Mucosa of stomach (tissue), 1 donor: ENCODE measurements around the gene AHDC1.

ENCODE experiments used
- H3K27me3 ChIP-seq: one replicate; pipeline ENCODE4 v1.7.0; 2013; ENCODE audit warnings: mild to moderate bottlenecking, low read length; ENCODE audit not compliant: control insufficient read depth, insufficient read depth
- H3K36me3 ChIP-seq: one replicate; pipeline ENCODE4 v1.7.0; 2013; ENCODE audit warnings: low read length; ENCODE audit not compliant: control insufficient read depth, insufficient read depth
- H3K4me1 ChIP-seq: one replicate; pipeline ENCODE4 v1.7.0; 2013; ENCODE audit warnings: mild to moderate bottlenecking, low read length; ENCODE audit not compliant: control insufficient read depth, insufficient read depth
- H3K4me3 ChIP-seq: one replicate; pipeline ENCODE4 v1.7.0; 2013; ENCODE audit warnings: low read length
- H3K9ac ChIP-seq: one replicate; pipeline ENCODE4 v1.7.0; 2013; ENCODE audit warnings: mild to moderate bottlenecking, low read length, moderate library complexity
- H3K9me3 ChIP-seq: one replicate; pipeline ENCODE4 v1.7.0; 2013; ENCODE audit warnings: mild to moderate bottlenecking, low read length, moderate library complexity; ENCODE audit not compliant: control insufficient read depth
- donor health status: Pancreatic carcinoma.

AHDC1 gene

DNA sequence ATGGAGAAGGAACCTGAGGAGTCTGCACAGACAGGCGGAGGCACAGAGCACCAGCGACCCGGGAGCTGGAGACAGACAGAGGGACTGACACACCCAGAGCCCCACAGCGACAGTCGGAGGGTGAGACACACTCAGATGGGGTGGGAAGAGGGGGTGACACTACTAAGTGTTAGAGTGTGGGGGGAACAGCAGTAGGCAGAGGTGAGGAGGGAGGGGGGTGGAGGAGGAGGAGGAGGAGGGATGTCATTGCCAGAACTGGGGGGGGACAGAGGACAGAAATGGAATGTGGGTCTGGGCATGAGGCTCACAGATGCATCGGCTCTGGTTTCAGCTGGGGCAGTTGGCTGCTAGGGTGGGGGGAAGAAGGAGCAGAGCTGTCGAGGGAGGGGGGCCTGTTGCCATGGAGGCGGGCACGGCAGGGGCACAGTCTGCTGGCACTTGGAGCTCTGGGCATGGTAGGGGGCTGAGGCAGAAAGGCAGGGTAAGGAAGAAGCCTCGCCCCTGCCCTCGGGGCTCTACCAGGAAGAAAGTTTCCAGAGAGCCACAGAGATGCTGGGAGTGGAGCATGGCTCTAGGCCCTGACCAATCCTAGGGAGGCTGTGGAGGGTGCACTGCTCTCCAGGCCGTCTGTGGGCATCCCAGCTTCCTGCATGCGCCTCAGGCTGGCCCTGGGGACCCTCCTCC lies 37.3 kb downstream of the AHDC1 start:
- Histone ChIP-seq H3K4me1 (peaks cover 85% of the 10 kb centered on the region), H3K4me3 (no peak overlapping the region), H3K27me3 (no peaks in the 10 kb centered on the region), H3K9ac (no peak overlapping the region), H3K36me3 (no peaks in the 10 kb centered on the region), H3K9me3 (no peaks in the 10 kb centered on the region)

DNA sequence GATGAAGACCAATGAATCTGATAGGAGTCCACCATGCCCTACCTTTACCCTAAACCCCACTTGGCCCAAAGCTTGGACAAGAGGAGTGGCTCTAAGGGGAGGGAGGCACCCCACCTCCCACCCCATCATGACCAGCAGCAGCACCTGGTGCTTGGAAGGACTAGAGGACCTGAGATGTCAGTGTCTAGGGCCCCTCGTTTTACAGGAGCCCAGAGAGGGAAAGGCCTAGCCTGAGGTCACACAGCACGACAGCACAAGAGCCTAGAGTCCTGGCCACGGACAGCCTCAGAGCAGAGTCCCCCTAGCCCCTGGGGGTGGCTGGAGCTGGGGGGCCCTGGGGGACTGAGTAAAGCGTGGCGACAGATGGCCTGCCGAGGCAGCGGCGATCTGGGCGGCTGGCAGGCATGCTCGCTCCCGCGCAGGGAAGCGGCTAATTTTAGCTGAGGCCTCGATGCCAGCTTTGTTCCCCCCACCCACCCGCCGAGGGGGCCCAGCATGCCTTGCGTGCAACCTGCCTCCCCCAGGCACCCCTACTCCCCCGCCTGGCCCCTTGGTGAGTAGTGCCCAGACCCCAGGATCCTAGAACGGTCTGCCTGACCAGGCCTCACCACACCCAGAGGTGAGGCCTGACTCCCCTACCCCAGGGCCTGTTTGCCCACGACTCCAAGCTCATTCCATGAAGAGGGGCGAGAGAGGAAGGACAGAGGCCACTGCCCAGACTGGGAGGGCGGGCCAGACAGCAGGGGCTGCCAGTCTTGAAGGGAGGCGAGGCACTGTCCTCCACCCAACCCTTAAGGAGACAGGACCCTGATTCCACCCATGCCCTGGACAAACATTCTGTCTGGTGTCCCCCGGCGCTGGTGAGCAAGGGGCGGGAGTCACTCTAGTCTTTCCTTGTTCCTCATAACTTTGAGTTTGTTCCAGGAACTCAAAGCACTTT lies 39.0 kb downstream of the AHDC1 start:
- H3K4me3 ChIP-seq, result peak overlapping the region; percentile 22
- no peaks in the 10 kb centered on the region for H3K9me3 ChIP-seq
- H3K27me3 ChIP-seq, result no peaks in the 10 kb centered on the region
- H3K4me1 ChIP-seq, result peaks cover 85% of the 10 kb centered on the region
- H3K9ac ChIP-seq, result peak overlapping the region; percentile 72
- H3K36me3 ChIP-seq, result no peaks in the 10 kb centered on the region

- Histone ChIP-seq H3K4me1 (peaks cover 87% of the 10 kb centered on the region), H3K9ac (peak overlapping the region; percentile 72), H3K36me3 (no peaks in the 10 kb centered on the region), H3K27me3 (no peaks in the 10 kb centered on the region), H3K4me3 (peak overlapping the region; percentile 22), H3K9me3 (no peaks in the 10 kb centered on the region)
These were observed 40.1 kb downstream of the AHDC1 start for GRCh38 chr1:27563591-27564471.

GRCh38 chr1:27563341-27563590 lies 40.7 kb downstream of the AHDC1 start:
- H3K4me3 ChIP-seq, result peak overlapping the region; percentile 22
- no peaks in the 10 kb centered on the region for H3K27me3 ChIP-seq
- H3K36me3 ChIP-seq, result no peaks in the 10 kb centered on the region
- H3K9me3 ChIP-seq, result no peaks in the 10 kb centered on the region
- H3K4me1 ChIP-seq, result peaks cover 91% of the 10 kb centered on the region
- H3K9ac ChIP-seq, result peak overlapping the region; percentile 72

DNA sequence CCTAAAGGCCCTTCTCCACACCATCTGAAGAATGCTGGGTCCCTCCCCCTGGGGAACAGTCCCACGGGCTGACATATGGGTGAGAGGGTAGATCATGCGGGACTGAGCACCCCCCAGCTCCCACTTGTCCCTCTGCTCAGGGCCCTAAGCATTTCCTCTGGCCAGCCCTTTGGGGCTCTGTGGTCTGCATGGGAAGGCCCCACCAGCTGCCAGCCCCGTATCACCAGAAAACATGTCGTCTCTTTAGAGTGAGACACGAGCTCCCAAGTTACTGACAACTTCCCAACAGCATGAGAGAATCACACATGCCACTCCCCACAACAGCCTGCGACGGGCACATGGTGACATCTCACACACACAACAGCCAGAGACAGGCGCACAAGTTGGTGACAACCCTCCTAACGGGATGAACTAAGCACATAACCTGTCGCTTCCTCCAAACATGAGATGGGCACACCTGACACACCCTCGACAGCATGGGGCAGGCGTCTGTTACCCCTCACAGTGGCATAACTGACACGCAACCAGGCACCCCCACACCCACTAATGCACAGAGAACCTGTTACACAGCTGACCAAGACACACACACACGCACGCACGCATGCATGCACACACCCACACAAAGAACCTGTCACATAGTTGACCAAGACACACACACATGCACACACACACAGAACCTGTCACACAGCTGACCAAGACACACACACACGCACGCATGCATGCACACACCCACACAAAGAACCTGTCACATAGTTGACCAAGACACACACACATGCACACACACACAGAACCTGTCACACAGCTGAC lies 41.2 kb downstream of the AHDC1 start:
- H3K9ac ChIP-seq, result no peak overlapping the region
- H3K27me3 ChIP-seq, result no peaks in the 10 kb centered on the region
- peaks cover 91% of the 10 kb centered on the region for H3K4me1 ChIP-seq
- H3K9me3 ChIP-seq, result no peaks in the 10 kb centered on the region
- H3K36me3 ChIP-seq, result no peaks in the 10 kb centered on the region
- no peak overlapping the region for H3K4me3 ChIP-seq

GRCh38 chr1:27562021-27562420 lies 41.9 kb downstream of the AHDC1 start:
- H3K9me3 ChIP-seq, result no peaks in the 10 kb centered on the region
- peaks cover 90% of the 10 kb centered on the region for H3K4me1 ChIP-seq
- no peaks in the 10 kb centered on the region for H3K27me3 ChIP-seq
- H3K36me3 ChIP-seq, result no peaks in the 10 kb centered on the region
- no peak overlapping the region for H3K4me3 ChIP-seq
- H3K9ac ChIP-seq, result no peak overlapping the region

GRCh38 chr1:27561124-27561899 lies 42.6 kb downstream of the AHDC1 start:
- no peaks in the 10 kb centered on the region for H3K9me3 ChIP-seq
- H3K9ac ChIP-seq, result peak overlapping the region; percentile 37
- no peaks in the 10 kb centered on the region for H3K27me3 ChIP-seq
- no peak overlapping the region for H3K4me3 ChIP-seq
- no peaks in the 10 kb centered on the region for H3K36me3 ChIP-seq
- peaks cover 90% of the 10 kb centered on the region for H3K4me1 ChIP-seq

DNA sequence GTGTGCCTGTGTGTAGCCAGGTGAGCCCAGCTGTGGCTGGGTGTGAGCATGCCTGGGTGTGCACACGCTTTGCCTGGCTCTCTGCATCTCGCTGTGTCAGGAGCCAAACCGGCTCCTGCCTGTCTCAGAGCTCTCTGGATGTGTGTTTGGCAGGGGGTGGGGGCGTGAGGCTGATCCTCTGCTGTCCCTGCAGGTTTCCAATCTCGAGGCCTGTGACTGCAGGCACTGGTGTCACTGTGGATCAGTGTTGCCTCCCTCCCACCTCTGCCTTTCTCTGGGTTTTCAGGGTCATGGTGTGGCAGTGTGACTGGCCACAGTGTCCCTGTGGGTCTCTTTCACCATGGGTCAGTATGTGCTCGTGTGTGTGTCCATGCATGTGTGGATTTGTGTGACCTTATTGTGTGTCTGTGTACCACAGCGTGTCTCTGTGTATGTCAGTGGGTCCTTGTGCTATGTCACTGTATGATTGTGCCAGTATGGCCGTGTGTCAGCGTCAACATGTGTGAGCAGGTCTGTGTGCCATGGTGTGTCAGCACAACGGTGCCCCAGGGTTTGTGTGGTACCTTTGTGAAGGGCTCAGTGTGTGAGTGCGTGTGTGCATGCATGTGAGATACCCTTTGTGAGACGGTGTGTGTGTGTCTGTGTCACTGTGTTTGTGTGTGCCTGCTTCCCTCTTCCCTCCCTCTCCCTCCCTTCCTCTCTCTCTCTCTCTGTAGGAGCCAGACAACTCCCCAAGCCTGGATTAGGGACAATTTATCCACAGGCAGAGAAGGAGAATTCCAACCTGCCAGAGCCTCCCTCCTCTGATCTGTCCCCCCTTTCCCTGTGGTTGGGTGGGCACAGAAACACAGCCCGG lies 43.4 kb downstream of the AHDC1 start:
- Histone ChIP-seq H3K36me3 (no peaks in the 10 kb centered on the region), H3K4me3 (no peak overlapping the region), H3K9me3 (no peaks in the 10 kb centered on the region), H3K9ac (peak overlapping the region; percentile 37), H3K27me3 (no peaks in the 10 kb centered on the region), H3K4me1 (peaks cover 83% of the 10 kb centered on the region)

GRCh38 chr1:27559466-27560030 lies 44.4 kb downstream of the AHDC1 start:
- no peaks in the 10 kb centered on the region for H3K36me3 ChIP-seq
- H3K9ac ChIP-seq, result no peak overlapping the region
- no peaks in the 10 kb centered on the region for H3K9me3 ChIP-seq
- H3K4me1 ChIP-seq, result peaks cover 82% of the 10 kb centered on the region
- H3K4me3 ChIP-seq, result no peak overlapping the region
- H3K27me3 ChIP-seq, result no peaks in the 10 kb centered on the region

DNA sequence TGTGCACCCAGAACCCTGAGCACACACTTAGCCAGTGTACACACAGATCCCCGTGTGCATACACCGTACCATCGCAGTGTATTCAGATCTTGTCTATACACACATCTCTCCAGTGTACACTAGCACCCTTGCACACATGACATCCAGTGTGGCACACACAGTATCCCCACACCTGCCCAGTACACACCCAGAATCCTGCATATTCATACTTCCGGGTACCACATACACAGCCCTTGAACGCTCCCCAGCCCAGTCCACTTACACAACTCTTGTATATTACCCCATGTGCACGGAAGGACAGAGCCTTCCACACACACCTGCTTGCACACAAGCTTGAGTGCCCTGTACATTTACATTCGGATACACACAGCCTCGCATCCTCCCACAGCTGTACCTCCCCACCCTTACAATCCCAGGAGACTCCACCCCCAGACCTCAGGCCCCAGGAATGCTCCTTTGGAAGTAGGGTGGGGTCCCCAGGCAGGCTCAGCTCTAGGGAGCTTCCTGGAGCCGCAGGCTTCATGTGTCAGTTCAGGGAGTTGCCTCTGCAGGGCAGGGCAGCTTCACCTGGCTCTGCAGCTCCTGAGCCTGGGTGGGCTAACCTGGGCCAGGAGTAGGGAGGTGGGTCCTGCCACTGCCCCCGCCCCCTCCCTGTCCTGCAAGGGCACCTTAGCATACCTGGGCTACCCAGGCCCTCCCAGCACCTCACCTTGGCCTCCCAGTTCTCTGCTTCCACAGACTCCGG lies 46.2 kb downstream of the AHDC1 start:
- Histone ChIP-seq H3K27me3 (no peaks in the 10 kb centered on the region), H3K9ac (peak overlapping the region; percentile 57), H3K4me1 (peaks cover 66% of the 10 kb centered on the region), H3K36me3 (no peaks in the 10 kb centered on the region), H3K4me3 (no peak overlapping the region), H3K9me3 (no peaks in the 10 kb centered on the region)
